HepG2 (cell line): ENCODE results near the gene C1orf159.

ENCODE experiments used
- CTCF ChIP-seq: sonication (generic); formaldehyde crosslinking; IDR thresholded peaks from 2 replicates; pipeline ENCODE4 v1.5.0; 2020; ENCODE audit warnings: mild to moderate bottlenecking, missing genetic modification reagents, moderate library complexity
- EP300 ChIP-seq, 3 experiments: sonication (generic) in 1 of 3; formaldehyde crosslinking in 1 of 3; IDR thresholded peaks; 2 replicates each; pipeline versions ENCODE4 v1.5.1 to v1.6.1; 2011 to 2020; ENCODE audit warnings: low read depth in 2 of 3, low read length in 2 of 3, borderline replicate concordance in 1 of 3, improper control_type of control experiment in 1 of 3, mild to moderate bottlenecking in 1 of 3, missing genetic modification reagents in 1 of 3, moderate library complexity in 1 of 3
- MAX ChIP-seq: IDR thresholded peaks from 2 replicates; pipeline ENCODE4 v1.6.1; 2012; ENCODE audit warnings: inconsistent platforms
- RFX5 ChIP-seq: IDR thresholded peaks from 2 replicates; pipeline ENCODE4 v1.6.1; 2011; ENCODE audit warnings: low read depth, low read length, improper control_type of control experiment

DNA sequence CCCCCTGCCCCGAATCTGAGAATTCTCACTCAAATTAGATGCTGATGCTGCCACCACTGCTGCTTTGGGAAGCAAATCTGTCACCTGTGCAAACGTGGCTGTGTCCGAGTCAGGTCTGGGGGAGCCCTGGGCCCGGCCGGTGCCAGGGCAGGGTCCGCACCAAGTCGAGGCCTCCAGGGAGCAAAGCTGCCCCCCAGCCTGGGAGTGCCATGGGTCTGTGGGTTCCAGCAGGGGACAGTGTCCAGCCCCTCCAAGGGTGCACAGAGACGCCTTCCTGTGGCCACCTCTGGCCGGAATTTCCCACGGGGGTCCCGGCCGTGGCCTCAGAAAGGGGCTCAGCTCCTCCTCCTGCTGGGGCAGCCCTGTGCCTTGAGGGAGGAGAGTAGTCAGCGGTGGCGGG is 30.1 kb upstream of the C1orf159 start:
- TF ChIP-seq CTCF (CRISPR knock-in tag), result no peak
- TF ChIP-seq MAX, result no peak
- TF ChIP-seq EP300 (IDR thresholded peaks at IDR 0.05; ENCODE audit: low read depth in 2 of 2, low read length in 2 of 2), result no peak
- TF ChIP-seq EP300 (CRISPR knock-in tag; IDR thresholded peaks at IDR 0.05; ENCODE audit: borderline replicate concordance), result no peak
- no peak for TF ChIP-seq RFX5
